DMS 273 treated with DMSO at 0.1 percent for 48 hours (cell line): ENCODE data around the gene USP24.
"Not testable (repeated sequence)": the region's sequence is repeated elsewhere in the genome, so short reads cannot be mapped to it uniquely, and the experiment has no call there.

Experiments
- DNase-seq: peaks from one replicate; lab custom pipeline; 2025; lab: John Stamatoyannopoulos, UW

USP24 gene

DNA sequence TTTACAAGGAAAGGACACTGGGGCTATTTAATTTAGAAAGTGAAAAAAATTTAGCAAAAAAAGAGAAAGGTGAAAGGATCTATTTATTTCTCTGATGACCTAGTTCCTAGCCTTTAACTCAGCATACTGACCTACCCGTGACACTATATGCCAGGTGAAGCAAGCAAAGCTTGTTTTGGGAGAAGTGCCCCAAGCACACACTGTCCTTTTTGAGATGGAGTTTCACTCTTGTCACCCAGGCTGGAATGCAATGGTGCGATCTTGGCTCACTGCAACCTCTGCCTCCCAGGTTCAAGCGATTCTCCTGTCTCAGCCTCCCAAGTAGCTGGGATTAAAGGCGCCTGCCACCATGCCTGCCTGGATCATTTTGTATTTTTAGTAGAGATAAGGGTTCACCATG is 14.6 kb upstream of the USP24 start:
- DNase-seq = not testable (repeated sequence)

DNA sequence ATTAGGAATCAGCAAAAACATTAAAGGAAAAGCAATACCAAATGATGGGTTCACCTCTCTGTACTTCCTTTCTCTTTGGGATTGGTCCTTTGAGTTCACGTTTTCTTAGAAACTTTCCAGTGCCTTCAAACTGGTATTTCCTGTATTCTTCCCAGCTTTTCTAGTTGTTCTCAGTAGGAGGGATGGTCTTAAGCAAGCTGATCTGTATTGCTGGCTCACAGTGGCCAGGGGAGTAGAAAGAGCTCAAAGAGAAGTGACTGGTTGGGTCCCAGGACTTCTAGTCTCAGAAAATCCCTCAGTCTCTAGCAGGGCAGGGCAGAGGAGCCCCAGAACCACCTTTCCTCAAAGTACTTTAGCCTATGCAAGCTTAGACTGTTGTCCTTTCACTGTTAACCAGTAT is 10.1 kb upstream of the USP24 start:
- DNase-seq = no peak

DNA sequence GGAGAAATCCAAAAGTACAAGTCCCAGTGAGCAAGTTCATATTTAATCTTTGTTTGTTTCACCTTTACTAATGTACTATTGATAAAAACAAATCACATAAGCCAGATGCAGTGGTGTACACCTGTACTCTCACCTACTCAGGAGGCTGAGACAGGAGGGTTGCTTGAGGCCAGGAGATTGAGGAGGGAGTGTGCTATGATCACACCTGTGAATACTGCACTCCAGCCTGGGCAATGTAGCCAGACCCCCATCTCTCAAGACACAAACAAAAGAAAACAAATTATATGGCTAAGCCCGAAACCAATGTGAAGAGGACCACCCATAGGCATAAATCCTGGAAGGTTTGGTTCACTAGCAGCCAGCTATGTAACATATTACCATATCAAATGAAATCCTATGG is 9.6 kb upstream of the USP24 start:
- no peak for DNase-seq

DNA sequence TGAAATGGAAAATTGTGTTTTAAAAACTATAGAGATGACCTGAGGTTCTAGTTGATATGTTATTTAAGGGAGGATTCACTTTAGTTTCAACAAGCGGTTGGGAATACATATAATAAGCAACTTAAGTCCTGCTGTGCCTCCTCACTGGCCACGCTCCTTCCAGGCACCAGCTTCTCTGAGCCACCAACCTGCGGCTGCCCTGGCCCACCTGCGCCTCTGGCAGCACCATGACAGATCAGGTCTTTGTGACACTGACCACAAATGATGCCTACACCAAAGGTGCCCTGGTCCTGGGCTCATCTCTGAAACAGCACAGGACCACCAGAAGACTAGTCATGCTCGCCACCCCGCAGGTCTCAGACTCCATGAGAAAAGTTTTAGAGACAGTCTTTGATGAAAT is 7.0 kb upstream of the USP24 start:
- DNase-seq = no peak

DNA sequence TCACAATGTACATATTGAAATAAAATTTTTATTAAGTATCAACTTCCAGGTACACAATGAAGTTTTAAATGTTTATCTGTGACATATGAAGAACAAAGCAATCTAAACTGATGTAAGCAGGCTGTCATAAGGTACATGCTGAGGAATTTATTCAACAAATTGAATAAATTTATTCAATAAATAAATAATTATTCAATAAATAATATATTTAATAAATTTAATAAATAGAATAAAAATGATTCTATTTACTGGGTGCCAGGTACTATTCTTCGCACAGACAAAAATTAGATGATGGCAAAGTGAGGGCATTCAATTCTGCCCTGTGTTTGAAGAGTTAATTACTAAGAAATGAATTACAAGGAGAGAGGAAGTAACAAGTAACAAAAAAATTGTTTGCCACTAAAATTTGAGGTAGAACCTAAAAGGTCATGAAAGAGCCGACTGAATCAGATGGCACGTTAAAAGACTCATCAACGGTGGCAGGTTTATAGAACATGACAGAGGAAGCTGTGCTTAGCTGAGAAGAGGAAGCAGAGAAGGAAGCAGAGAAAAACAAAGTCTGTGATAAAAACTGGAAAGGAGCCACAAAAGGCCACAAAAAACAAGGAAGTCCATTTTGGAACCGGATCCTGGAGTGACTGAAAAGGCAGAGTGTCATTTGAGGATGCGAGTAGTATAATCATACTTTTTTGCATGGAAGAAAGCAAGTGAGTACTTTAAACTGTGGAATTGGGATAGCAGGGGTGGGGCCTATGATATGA is 2.2 kb upstream of the USP24 start:
- no peak for DNase-seq

DNA sequence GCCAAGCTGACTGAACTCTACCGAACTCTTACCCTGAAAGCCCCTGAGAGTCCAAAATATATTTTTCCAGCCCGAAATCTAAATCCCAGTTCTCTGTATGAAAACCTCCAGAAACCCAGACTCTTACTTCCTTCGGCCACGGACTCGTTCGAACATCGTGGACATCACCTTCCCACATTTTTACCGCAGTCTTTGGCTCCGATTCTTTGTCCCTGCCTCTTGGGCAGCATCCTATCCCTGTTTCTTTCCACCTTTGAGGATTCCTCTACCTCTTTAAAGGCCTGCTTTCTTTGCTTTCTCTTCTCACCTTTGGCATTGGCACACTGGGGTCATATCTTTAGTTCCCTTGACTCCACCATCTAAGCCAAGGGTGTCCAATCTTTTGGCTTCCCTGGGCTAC is 932 bp upstream of the USP24 start:
- DNase-seq = no peak

DNA sequence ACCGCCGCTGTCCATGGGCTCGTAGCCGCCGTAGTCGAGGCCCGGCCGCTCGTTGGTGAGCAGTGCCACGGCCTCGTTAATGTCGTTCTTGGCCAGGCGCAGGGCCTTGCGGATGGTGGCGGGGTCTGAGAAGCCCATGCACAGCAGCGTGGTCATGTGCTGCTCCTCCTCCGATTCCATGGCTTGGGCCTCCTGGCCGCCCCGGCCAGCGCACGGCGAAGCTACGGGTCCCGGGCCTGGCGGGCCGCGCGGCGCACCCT is 300 bp downstream of the USP24 start:
- no peak for DNase-seq

DNA sequence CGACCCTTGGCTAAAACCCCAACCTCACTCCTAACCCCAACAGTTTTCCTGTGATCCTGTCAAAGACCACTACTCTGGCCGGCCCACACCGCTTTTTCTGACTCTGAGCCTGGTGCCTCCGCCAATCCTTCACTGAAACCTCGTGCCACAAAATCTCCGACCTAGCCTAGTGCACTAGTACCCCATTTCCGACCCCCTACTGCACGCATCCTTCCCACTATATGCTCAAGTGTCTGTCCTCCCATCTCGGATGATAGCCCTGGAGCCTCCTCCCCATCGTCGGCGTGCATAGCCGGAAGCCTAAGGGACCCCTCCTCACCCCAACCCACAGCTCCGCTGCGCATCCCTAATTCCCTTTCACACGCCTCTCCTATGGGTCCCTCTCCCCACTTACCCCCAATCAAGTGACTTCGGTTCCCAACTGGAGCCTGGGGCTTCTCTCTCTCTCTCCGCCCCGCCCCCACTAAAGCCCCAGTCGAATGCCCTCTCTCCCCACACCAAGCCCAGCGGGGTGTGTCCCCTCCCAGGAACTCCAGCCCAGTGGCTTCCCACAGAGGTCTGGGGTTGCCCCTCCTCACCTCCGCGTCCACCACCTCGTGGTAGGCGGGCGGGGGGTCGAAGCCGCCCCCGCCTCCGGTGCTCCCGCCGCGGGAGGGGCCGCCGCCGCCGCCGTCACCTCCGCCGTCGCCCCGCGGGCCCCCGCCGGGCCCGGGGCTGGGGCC is 791 bp downstream of the USP24 start:
- DNase-seq = no peak

DNA sequence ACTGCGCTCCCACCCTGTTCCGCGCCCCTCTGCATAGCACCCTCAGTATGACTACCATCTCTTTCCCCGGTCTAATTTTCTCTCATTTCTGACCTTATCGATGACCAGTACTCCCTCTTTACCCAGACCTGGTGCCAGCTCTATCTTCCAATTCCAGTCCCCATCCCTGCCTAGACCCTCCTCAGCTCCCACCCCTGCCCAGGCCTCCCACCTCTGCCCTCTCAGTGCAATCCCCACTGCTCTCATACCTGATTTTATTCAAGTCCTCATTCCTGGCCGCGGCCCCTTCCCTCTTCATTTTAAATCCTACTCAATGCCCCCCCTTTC is 1.3 kb downstream of the USP24 start:
- DNase-seq = no peak

DNA sequence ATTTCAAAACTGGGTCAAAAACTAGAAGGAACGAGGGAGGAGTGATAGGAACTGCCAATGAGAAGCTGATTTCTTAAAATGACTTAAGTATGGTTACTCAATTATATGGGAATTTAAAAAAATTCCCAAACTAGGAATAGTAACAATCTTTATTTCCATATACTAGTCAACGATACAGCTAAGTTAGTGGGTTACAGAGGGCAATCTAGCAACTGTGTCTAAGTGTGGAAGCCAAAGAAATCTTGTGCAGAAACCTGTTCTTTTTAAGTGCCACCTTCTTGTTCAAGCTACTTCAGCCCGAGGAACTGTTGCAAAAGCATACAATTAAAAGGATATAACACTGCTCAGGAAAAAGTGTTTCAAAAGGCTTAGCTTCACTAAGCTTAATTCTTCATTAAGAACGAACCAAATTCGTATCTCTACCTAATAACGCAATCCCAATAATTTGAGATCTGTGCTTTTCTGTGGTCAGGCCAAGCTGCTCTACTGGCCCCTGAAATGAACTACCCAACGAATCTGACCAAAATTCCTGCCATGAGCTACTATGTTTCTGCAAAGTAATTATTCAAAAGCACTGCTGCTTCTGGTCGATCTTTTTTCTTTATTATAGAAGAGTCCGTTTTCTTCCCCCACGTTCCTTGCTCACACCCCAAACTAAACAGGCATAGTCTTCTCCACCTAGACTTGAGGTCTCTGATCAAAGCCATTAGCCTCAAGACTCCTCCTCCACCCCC is 1.8 kb downstream of the USP24 start:
- no peak for DNase-seq

DNA sequence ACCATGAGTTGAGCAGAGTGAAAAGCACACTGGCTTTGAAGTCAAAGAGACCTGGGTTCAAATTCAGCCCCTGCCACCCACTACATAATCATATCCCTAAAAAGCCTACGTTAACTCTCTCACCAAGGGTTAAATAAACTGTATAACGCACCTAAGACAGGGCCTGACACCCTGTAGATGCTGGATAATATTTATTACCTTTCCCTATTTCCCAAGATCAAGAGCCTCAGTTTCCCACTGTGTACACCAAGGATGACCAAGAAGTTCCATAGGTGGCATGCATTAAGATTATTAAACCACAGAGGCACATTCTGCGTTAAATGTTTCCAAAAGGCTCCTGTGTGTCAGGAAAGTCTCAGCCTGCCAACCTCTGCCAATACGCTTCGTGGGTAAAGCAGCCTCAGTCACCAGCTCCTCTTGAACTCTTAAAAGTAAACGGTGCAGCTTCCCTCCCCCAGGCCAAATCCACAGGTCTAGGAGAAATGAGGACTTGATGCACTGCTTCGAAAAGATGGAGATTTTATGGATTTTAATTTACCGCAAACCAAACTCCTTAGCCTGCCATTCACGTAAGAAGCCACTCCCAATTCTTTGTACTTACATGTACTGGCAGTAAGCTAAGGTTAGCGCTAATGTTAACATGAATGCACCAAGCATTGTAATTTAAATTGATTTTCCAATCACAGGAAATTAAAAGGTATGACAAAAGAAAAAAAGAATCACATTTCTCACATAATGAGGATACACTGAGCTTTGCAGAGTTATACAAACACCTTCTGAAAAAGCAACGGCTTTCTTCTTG is 2.6 kb downstream of the USP24 start:
- no peak for DNase-seq

DNA sequence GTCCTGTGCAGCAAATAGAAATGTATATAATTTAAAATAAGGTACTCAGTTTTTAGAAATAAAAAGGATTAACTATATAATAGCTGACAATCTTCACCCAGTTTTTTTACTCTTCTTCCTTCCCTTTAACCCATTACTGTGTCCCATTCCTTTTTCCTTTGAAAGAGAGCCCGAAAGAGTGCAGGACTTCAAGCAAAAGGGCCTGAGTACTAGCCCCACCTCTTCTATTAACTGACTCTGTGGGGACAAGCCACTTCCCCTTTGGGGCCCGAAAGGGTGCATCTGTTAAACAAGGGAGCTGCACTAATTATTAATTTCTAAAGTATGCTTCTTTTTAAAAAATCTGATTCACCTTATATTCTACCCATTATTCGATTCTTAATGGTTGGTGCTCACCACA is 3.3 kb downstream of the USP24 start:
- DNase-seq = no peak

DNA sequence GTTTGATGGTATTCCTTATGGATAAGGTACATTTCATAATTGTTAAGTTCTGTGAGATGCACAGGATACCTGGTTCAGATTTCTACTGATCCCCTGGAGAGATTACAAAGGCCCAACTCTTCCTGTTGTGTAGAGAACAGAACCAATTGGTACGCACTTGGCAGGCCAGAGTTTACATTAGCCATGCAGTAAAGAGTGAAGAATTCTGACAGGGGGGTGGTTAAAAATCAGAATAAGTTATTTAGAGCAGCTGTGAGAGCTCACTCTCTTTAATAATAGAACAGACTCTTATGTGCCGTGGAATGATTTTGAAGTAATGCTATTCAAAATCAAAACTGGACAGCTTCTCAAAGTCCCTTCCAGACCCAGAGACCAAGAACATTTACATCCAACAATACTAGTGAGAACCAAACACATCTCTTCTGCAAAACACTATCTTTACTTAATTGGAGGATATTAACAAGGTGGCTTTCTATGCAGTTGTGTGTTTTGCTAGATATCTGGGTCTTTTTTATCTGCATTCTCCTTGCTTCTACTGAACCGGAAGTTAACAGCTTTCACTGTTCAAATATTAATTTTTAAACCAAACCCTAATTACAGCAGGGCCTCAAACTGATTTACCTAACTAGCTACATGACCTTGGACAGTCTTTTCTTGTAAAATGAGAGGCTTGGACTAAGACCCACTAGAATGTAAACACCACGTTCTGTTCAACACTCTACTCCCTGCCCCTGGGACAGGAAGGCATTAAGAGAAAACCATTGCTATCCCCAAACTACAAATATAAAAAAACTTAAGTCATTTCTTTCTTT is 4.0 kb downstream of the USP24 start:
- DNase-seq = no peak

DNA sequence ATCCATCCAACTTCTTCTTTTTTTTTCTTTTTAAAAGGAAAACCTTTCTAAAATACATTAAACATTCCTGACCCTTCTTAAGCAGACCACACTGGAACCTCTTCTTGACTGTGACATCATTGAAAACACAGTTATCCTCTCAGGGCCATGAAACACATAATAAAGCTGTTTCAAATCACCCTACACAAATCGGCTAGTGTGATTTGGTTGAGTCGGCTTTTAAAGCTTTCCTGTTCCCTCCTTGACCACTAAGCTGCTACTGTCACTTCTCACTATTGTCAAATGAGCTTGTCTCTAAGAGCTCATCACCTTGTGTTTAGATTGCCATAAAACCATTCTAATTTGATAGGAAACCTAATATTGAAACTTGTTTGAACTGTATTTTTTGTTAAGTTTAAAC is 5.9 kb downstream of the USP24 start:
- DNase-seq = no peak

DNA sequence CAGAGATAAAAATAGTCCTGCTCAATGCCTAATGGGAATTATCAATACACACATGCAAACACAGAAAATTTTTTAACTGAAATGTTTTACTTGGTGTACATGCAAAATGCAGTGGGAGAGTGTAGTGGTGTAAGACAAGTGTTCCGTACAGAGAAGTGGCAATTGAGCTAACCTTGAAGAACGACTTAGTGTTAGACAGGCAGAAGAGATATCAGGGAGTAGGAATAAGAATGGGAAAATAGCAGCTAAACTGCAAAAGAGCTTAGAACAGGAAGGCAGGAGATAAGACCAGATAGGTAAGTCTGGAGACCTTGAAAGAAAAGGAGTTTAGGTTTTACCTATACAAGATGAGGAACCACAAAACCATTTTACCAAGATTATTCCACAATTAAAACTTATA is 9.0 kb downstream of the USP24 start:
- no peak for DNase-seq

DNA sequence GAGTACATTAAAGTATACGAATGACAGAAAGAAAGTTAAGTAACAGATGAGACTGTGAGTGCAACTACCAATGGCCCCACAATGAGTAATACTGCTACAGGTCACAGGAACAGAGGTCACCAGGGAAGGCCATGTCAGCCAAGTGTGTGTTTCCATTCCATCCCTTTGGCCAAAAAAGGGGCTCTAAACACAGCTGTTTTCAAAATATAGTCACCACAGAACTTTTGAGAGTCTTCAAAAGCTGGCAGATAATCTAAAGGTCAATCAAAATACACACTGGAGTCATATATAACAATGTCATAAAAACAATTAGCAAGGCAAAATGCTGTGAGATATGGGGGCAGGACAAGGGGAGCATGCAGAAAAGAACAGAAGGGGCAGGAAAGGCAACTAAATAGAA is 10.2 kb downstream of the USP24 start:
- DNase-seq = no peak

DNA sequence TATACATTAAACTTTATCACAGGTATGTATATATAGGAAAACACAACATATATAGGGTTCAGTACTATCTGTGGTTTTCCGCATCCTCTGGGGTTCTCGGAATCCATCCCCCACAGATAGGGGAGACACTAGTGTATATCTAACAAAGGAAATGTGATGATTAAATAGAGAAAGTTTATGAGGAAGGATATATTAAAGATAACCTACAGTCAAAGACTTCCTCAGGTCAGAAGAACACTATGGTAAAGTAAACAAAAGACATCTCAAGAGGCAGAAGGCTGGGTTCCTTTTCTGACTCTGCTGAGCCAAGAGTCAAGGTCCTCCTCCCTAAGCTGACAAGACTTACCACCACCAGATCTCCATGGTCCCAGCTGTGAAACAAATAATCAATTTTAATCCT is 12.1 kb downstream of the USP24 start:
- DNase-seq = no peak

DNA sequence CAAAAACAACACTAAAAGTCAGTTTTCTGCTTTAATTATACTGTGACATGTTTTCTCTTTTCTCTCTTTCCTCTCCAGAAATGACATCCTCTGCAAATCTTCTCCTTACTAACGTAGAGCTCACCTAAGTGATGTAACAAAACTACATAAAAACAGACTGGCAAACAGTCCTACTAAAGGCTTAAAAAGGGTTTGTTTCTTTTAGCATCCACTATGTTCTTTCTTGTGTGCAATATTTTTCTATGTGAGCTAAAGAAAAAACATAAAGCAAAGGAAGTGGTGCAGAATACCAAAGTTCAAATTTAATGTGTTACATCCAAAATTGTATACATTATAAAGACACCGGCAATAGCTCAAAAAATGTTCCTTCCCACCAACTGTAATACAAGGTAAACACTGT is 14.5 kb downstream of the USP24 start:
- no peak for DNase-seq

DNA sequence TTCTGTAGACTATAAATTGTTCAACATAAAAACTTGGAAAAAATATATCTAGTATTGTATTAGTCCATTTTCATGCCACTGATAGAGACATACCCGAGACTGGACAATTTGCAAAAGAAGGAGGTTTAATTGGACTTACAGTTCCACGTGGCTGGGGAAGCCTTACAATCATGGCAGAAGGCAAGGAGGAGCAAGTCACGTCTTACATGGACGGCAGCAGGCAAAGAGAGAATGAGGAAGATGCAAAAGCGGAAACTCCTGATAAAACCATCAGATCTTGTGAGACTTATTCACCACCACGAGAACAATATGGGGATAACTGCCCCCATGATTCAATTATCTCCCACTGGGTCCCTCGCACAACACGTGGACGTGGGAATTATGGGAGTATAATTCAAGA is 15.4 kb downstream of the USP24 start:
- DNase-seq = not testable (repeated sequence)

DNA sequence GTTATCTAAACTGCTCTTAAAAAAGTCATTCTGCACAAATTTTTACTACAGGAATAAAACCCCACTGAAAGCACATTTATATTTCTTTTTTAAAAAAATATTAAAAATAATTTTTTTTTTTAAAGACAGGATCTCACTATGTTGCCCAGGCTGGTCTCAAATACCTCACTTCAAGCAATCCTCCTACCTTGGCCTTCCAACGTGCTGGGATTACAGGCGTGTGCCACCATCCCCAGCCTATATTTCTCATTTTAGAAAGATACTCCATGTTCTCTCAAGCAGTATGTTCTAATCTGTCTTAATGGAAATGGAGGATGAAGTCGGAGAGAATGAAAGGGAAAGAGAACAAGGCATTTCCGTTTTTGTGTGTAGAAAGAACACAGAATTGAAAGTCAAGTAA is 17.1 kb downstream of the USP24 start:
- no peak for DNase-seq

DNA sequence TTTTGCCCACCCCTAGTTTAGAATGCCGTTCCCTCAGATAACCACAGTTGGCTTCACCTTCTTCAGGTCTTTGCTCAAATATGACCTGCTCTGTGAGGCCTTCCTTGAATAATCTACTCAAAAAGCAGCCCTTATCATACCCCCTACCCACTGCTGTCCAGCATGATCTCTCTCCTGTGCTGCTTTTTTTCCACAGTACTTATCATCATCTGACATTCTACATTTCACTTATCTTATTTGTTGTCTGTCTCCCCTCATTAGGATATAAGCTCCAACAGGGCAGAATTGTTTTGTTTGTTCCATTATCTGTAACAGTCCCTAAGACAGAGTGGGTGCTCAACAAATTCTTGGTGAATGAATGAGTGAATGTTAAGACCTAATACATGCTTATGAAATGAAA is 18.1 kb downstream of the USP24 start:
- DNase-seq = no peak

DNA sequence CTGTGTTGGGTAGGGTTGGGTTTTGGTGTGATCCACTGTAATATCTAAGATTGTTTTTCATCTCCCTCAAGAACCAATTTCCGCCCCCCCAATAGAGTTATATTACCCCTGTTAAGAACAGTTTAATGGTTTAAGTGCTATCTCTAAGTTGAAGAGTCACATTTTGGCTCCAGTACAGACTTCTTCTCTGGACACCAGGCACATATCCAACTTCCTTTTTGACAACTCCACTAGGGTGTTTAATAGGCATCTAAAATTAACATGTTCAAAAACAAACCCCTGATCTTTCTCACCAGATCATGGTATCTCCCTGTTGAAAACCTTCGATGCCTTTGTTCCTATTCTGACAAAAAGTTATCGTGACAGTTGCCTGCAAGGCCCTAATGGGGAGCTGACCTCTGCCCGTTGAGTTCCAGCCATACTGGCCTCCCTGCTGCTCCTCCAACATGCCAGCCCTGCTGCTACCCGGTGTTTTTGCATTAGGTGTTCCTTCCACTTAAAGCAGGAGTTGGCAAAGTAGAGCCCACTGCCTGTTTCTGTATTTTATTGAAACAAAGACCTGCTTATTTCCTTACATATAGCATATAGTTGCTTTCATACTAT is 18.6 kb downstream of the USP24 start:
- no peak for DNase-seq
